Fibroblast of the aortic adventitia (primary cell): ENCODE data around the gene HLF. TPM values are rescaled to one million over a fixed set of nuclear protein-coding genes. Genes with fewer than 3 reads are reported as not detected.

Experiments
- DNase-seq: peaks from one replicate; pipeline ENCODE4 v3.0.0-alpha.2; 2010; ENCODE audit warnings: low read depth
- H3K4me3 ChIP-seq: 2 replicates; pipeline ENCODE4 v1.5.1; 2011; ENCODE audit warnings: low read depth, mild to moderate bottlenecking, control low read depth, low read length, moderate library complexity
- total RNA-seq: library from RNA; depleted of rRNA; stranded (reverse); fragments of >200 nt; gene quantifications from 2 replicates; pipeline ENCODE4 v1.2.3, GENCODE V29; 2012; ENCODE audit warnings: low replicate concordance
- TF ChIP-seq, protein P1 (sequence below): IDR thresholded peaks from 2 replicates; pipeline ENCODE4 v1.5.1; 2011; ENCODE audit warnings: mild to moderate bottlenecking, low read length, control low read depth, inconsistent platforms; ENCODE audit not compliant: insufficient read depth

HLF gene
- total RNA-seq, 1 donor = 4.4 TPM

DNA sequence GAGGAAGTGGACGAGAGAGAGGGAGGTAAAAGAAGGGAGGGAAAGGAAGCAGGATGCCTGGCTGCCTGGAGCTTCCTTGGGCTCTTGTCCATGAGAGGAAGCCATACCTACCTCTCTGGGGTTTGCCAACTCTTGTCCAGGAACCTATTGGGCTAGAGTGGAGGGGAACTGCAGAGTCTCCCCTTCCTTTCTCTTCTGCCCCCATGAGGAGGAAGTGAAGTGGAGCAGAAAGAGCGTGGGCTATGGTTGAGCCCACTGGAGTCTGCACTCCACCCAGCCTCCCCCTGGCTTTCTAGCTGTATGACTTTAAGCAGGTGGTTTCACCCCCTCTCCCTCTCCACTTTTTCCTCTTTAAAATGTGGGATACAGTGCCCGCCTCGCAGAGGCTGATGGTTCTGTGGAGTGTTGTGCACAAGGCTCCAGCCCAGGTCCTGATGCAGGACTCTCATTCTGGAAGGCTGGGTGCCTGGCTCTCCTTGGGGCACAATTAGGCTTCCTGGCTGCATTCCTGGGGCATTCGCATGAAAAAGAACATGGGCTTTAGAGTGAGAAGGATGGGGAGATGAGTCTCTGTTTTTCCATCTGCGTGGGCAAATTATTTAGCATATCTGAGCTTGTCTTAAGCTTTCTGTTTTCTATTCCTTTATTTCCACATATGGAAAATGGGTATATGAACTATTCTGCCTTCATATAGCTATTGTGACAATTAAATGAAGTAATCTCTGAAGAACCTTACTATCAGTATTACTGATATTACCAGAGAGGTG is 40.7 kb downstream of the HLF start:
- TF ChIP-seq, protein P1, sequence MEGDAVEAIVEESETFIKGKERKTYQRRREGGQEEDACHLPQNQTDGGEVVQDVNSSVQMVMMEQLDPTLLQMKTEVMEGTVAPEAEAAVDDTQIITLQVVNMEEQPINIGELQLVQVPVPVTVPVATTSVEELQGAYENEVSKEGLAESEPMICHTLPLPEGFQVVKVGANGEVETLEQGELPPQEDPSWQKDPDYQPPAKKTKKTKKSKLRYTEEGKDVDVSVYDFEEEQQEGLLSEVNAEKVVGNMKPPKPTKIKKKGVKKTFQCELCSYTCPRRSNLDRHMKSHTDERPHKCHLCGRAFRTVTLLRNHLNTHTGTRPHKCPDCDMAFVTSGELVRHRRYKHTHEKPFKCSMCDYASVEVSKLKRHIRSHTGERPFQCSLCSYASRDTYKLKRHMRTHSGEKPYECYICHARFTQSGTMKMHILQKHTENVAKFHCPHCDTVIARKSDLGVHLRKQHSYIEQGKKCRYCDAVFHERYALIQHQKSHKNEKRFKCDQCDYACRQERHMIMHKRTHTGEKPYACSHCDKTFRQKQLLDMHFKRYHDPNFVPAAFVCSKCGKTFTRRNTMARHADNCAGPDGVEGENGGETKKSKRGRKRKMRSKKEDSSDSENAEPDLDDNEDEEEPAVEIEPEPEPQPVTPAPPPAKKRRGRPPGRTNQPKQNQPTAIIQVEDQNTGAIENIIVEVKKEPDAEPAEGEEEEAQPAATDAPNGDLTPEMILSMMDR = no peak
- DNase-seq = no peak
- no peak overlapping the region for H3K4me3 ChIP-seq

DNA sequence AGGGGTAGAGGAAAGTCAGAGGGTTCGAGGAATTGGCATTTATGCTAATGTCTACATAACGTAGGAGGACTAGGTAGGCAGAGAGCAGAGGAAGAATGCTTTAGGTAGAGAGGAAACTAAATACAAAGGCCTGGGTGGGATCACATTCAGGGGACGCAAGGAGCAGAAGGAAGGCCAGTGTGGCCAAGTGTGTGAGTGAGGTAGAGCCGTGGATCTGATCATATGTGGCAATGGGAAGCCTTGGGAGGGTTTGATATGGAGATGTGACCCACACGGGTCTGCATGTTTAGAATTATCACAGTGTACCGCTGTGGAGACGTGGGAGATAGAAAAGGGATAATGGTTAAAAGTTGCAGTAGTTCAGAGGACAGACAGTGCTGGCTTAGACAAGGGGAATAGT is 43.1 kb downstream of the HLF start:
- no peak overlapping the region for H3K4me3 ChIP-seq
- no peak for DNase-seq
- TF ChIP-seq, protein P1 = no peak

DNA sequence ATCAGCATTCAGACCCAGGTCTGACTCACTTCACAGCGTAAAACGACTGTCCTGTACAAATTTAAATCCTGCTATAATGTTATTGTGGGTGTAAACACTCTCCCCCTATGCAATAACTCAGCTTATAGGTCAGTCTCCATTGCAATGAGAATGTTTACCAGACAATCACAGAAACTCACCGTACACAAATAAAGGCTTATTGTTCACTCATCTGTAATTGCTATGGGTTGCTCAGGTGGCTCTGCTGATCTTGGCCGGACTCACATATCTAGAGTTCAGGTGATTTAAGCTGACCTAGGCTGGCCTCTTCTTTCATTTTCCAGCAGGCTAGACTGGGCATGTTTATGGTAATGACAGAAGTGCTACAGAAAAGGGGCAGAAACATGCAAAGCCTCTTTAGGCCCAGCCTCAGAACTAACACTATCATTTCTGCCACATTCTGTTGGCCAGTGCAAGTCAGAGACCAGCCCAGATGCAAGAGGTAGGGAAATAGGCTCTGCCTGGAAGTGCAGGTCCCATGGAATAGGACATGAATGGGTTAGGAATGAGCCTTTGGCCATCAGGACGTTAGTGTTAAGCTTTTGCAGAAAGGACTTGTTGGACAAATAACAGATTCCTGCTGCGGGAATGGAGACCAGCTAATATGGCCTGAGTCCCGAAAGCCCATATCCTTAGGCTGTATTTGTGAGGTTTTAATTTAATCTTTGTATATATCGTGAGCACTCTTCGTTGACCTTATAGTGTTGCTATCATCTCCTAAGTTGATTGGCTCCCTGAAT is 44.0 kb downstream of the HLF start:
- no peak for DNase-seq
- TF ChIP-seq, protein P1 = no peak
- H3K4me3 ChIP-seq = no peak overlapping the region

DNA sequence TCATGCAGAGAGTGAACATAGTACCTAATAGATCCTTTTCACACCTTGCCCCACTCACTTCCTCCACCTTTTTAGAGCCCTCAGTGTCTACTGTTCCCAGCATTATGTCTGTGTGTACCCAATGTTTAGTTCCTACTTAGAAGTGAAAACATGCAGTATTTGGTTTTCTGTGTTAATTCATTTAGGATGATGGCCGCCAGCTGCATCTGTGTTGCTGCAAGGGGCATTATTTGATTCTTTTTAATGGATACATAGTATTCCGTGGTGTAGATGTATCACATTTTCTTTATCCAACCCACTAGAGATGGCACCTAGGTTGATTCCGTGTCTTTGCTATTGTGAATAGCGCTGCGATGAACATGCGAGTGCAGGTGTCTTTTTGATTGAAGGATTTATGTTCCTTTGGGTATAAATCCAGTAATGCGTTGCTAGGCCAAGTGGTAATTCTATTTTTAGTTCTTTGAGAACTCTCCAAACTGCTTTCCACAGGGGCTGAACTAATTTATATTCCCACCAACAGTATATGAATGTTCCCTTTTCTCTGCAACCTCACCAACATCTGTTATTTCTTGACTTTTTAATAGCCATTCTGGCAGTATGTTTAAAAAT is 47.1 kb downstream of the HLF start:
- H3K4me3 ChIP-seq = no peak overlapping the region
- TF ChIP-seq, protein P1 = no peak
- no peak for DNase-seq

DNA sequence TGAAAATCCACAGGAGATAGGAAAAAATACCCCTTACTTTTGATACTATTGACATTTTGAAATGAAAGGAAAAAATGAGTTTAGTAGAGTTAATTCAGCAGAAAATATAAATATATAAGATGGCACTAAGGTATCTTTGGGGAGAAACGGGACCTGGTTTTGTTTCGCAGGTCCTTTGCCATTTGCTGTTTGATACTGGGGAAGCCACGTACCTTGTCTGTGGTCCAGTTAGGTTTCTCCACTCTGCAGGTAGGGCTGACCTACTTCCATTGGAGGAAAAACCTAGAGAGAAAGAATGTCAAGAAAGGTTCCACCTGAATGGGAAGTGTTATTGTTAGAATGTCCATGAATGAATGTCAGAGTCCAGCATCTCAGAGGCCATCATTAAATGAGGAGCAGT is 48.1 kb downstream of the HLF start:
- TF ChIP-seq, protein P1 = no peak
- no peak overlapping the region for H3K4me3 ChIP-seq
- DNase-seq = no peak

DNA sequence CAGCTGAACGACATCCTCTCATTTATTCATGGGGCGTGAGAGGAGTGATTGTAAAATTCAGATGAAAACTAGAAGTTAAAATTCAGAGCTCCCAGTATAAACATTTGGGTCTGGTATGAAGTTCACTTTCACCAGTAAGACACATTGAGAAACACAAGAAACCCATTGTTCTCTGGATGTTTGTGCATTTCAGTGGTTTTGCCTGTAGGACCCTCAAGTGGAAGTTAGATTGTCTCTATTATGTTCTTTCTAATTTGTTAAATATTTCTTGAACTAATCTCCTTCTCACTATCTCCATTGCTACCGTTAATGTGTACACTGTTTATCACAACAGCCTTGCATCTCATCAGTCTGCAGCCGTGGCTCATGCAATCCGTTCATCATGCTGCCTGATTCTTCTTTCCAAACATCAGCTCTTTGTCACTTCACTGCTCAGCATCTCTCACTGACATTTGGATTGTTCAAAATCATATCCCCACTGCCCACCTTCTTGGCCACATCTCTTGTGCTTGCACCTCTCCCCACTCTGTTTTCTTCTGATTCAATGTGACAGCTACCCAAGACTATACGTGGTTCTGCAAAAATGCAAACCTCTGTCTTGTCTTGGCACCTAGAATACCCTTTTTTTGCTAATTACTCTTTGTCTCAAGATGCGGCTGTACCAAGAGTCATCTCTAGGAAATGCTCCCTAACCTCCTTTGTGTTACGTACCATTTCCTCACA is 49.5 kb downstream of the HLF start:
- DNase-seq = no peak
- TF ChIP-seq, protein P1 = no peak
- no peak overlapping the region for H3K4me3 ChIP-seq
